SU-DHL-6 (cell line): ENCODE results near the gene CLUH.
"Not testable (repeated sequence)": the region's sequence is repeated elsewhere in the genome, so short reads cannot be mapped to it uniquely, and the experiment has no call there.

ENCODE experiments used
- EZH2phosphoT487 ChIP-seq: fragments of 200-600 bp; sonication (generic), shearing (Covaris generic); conservative IDR thresholded peaks from 2 replicates; pipeline ENCODE4 v1.6.1; 2018; ENCODE audit warnings: mild to moderate bottlenecking, antibody characterized with exemption, low read length, moderate library complexity, mixed read lengths
- TF ChIP-seq, protein P1 (sequence below): fragments of 200-600 bp; sonication (generic); IDR thresholded peaks from one replicate; pipeline ENCODE4 v1.5.1; 2017; ENCODE audit warnings: antibody characterized with exemption, mild to moderate bottlenecking, low read length, moderate library complexity; ENCODE audit not compliant: insufficient read depth, poor library complexity, severe bottlenecking

DNA sequence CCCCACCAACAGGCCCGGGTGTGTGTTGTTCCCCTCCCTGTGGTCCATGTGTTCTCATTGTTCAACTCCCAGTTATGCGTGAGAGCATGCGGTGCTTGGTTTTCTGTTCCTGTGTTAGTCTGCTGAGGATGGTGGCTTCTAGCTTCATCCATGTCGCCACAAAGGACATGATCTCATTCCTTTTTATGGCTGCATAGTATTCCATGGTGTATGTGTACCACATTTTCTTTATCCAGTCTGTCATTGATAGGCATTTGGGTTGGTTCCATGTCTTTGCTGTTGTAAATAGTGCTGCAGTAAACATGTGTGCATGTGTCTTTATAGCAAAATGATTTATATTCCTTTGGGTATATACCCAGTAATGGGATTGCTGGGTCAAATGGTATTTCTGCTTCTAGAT, 51.2 kb downstream of the CLUH start:
- TF ChIP-seq, protein P1, sequence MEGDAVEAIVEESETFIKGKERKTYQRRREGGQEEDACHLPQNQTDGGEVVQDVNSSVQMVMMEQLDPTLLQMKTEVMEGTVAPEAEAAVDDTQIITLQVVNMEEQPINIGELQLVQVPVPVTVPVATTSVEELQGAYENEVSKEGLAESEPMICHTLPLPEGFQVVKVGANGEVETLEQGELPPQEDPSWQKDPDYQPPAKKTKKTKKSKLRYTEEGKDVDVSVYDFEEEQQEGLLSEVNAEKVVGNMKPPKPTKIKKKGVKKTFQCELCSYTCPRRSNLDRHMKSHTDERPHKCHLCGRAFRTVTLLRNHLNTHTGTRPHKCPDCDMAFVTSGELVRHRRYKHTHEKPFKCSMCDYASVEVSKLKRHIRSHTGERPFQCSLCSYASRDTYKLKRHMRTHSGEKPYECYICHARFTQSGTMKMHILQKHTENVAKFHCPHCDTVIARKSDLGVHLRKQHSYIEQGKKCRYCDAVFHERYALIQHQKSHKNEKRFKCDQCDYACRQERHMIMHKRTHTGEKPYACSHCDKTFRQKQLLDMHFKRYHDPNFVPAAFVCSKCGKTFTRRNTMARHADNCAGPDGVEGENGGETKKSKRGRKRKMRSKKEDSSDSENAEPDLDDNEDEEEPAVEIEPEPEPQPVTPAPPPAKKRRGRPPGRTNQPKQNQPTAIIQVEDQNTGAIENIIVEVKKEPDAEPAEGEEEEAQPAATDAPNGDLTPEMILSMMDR = not testable (repeated sequence)
- TF ChIP-seq EZH2phosphoT487 = not testable (repeated sequence)
